ENCODE results near the gene NUB1.

DNA sequence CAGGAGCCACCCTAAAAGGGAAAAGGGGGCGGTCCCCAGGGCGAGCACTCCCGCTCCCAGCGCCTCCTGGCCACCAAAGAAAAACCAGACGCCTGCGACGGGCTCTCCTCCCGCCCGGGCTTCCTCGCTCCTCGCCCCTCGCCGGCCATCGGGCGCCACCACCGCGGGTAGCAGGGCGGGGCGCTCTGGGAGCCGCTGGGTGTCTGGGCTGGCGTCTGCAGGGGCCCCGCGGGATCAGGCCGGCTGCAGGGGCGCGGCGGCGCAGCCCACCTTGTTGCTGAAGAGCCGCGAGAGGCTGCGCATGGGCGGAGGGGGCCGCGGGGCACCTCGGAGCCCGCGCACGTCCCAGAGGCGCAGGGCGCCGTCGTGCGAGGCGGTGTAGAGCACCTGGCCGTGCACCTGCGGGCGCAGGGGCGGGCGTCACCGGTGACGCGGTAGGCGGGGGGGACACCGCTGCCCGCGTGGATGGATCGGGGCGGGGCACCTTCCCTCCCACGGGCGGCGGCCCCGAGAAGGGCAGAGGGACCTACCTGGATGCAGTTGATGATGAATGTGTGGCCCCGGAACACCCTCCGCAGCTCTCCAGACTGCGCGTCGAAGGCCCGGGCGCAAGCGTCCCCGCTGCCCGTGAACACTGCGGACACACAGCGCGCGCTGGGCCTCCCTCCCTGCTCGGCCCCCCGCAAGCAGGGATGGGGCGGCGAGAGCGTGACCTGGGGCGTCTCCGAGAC is 39.9 kb downstream of the NUB1 start:
- TF ChIP-seq, protein P1, sequence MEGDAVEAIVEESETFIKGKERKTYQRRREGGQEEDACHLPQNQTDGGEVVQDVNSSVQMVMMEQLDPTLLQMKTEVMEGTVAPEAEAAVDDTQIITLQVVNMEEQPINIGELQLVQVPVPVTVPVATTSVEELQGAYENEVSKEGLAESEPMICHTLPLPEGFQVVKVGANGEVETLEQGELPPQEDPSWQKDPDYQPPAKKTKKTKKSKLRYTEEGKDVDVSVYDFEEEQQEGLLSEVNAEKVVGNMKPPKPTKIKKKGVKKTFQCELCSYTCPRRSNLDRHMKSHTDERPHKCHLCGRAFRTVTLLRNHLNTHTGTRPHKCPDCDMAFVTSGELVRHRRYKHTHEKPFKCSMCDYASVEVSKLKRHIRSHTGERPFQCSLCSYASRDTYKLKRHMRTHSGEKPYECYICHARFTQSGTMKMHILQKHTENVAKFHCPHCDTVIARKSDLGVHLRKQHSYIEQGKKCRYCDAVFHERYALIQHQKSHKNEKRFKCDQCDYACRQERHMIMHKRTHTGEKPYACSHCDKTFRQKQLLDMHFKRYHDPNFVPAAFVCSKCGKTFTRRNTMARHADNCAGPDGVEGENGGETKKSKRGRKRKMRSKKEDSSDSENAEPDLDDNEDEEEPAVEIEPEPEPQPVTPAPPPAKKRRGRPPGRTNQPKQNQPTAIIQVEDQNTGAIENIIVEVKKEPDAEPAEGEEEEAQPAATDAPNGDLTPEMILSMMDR (IDR thresholded peaks at IDR 0.05): no peak
- no peak for TF ChIP-seq POLR2A (IDR thresholded peaks at IDR 0.05)
